Glutamatergic neuron (in vitro differentiated cells): ENCODE data around the gene ZBTB46. TPM values are rescaled to one million over a fixed set of nuclear protein-coding genes. Genes with fewer than 3 reads are reported as not detected.

Experiments used
- DNase-seq: peaks from one replicate; pipeline ENCODE4 v3.0.0; 2022
- H3K27ac Mint-ChIP-seq: one replicate; pipeline ENCODE4 v1.8.0; 2020; ENCODE audit warnings: mild to moderate bottlenecking, mixed read lengths, inconsistent platforms; ENCODE audit not compliant: unreplicated experiment
- H3K27me3 Mint-ChIP-seq: one replicate; pipeline ENCODE4 v1.8.0; 2020; ENCODE audit warnings: mild to moderate bottlenecking, moderate library complexity, mixed read lengths, inconsistent platforms; ENCODE audit not compliant: unreplicated experiment
- H3K36me3 Mint-ChIP-seq: one replicate; pipeline ENCODE4 v1.8.0; 2020; ENCODE audit warnings: mild to moderate bottlenecking, mixed read lengths, inconsistent platforms; ENCODE audit not compliant: unreplicated experiment
- H3K4me1 Mint-ChIP-seq: one replicate; pipeline ENCODE4 v1.8.0; 2020; ENCODE audit warnings: mild to moderate bottlenecking, low read depth, mixed read lengths, inconsistent platforms; ENCODE audit not compliant: unreplicated experiment
- H3K4me3 Mint-ChIP-seq: one replicate; pipeline ENCODE4 v1.8.0; 2020; ENCODE audit warnings: mild to moderate bottlenecking, mixed read lengths, inconsistent platforms; ENCODE audit not compliant: unreplicated experiment
- H3K9me3 Mint-ChIP-seq: one replicate; pipeline ENCODE4 v1.8.0; 2020; ENCODE audit warnings: mild to moderate bottlenecking, moderate library complexity, mixed read lengths, inconsistent platforms; ENCODE audit not compliant: unreplicated experiment
- CTCF ChIP-seq: fragments of 200-600 bp; sonication (generic); IDR thresholded peaks from one replicate; pipeline ENCODE4 v1.5.0; 2021; ENCODE audit not compliant: partially characterized antibody, unreplicated experiment
- total RNA-seq: library from RNA; stranded (reverse); fragmentation: NEBNext Ultra II Directional; extraction: Animal tissue kit (Norgen Biotek cat#: 25700); gene quantifications from one replicate; pipeline ENCODE4 v1.2.1, GENCODE V29; 2021; ENCODE audit not compliant: unreplicated experiment

The ZBTB46 gene
- total RNA-seq, 1 donor from 2014 or later = 94.4 TPM

GRCh38 chr20:63705232-63706026 lies 125.6 kb downstream of the ZBTB46 start:
- peaks cover 2% of the 10 kb centered on the region for H3K36me3 Mint-ChIP-seq
- peaks cover 11% of the 10 kb centered on the region for H3K27me3 Mint-ChIP-seq
- peaks cover 11% of the 10 kb centered on the region for H3K9me3 Mint-ChIP-seq
- DNase-seq = no peak
- peak overlapping the region; percentile 65 for H3K4me3 Mint-ChIP-seq
- peak overlapping the region; percentile 44 for H3K27ac Mint-ChIP-seq
- no peak for TF ChIP-seq CTCF
- peaks cover 12% of the 10 kb centered on the region for H3K4me1 Mint-ChIP-seq

DNA sequence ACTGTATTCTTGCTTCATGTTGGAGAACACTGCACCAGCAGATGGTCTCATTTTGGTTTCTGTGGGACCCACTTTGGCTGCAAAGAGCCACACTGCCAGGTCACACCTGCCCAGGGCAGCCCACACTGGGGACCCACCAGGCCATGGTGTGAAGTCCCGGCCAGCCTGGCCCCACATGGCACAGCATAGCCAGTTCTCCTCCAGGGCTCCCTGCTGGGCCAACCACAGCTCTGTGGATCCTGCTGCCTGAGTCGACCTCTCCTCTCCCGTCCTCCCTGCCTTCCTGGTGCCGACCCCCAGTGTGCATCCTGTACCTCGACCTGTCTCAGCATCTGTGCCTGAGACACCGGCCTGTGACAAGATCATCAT lies 126.3 kb downstream of the ZBTB46 start:
- Mint-ChIP-seq H3K4me1 (peaks cover 12% of the 10 kb centered on the region), H3K9me3 (peaks cover 11% of the 10 kb centered on the region), H3K27me3 (peaks cover 14% of the 10 kb centered on the region), H3K4me3 (peak overlapping the region; percentile 65), H3K36me3 (no peaks in the 10 kb centered on the region), H3K27ac (peak overlapping the region; percentile 44)
- DNase-seq = no peak
- TF ChIP-seq CTCF = no peak

DNA sequence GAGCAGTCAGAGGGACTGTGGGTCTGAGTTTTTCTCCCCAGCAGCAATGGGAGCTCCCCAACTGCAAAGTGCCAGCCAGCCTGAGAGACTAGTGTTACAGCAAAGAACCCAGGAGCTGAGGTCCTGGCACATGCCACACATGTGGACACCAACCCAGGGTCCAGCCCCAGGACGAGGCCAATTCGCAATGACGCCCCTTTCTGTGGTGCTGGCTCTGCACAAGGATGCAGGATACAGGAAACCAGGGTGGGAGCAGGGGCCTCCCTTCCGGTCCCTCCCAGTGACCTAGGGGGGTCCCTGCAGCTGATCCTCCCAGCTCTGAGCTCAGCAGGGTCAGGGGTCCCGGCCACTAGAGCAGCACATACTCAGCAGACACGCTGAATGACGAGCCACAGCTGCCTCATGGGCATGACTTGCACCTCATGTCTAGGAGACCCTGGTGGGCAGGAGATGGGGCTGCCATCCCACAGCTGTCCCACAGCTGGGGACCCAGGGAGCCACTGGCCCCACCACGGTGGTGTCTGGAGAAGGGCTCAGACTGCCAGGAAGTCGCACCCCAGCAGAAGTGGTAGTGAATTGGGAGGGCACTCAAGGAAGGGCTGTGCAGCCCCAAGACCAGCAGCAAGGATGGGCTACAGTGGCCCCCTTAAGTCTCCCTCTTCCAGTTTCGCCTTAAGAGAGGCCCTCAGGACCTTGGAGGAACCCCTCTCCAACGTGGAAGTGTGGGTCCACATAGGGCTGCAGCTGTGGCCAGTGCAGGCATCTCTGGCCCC lies 126.9 kb downstream of the ZBTB46 start:
- peaks cover 11% of the 10 kb centered on the region for H3K9me3 Mint-ChIP-seq
- no peak overlapping the region for H3K4me3 Mint-ChIP-seq
- no peak overlapping the region for H3K27ac Mint-ChIP-seq
- H3K4me1 Mint-ChIP-seq = peaks cover 12% of the 10 kb centered on the region
- H3K27me3 Mint-ChIP-seq = peaks cover 13% of the 10 kb centered on the region
- TF ChIP-seq CTCF = no peak
- H3K36me3 Mint-ChIP-seq = no peaks in the 10 kb centered on the region
- no peak for DNase-seq

- H3K4me1 Mint-ChIP-seq = peaks cover 6% of the 10 kb centered on the region
- peaks cover 11% of the 10 kb centered on the region for H3K9me3 Mint-ChIP-seq
- peaks cover 13% of the 10 kb centered on the region for H3K27me3 Mint-ChIP-seq
- DNase-seq = no peak
- no peak overlapping the region for H3K27ac Mint-ChIP-seq
- no peak for TF ChIP-seq CTCF
- no peaks in the 10 kb centered on the region for H3K36me3 Mint-ChIP-seq
- H3K4me3 Mint-ChIP-seq = no peak overlapping the region
Observed at GRCh38 chr20:63703471-63703975, 127.5 kb downstream of the ZBTB46 start.
